Choroid plexus epithelial cell (primary cell): Measurements from ENCODE around the gene PARVB.
A peak's percentile ranks its signal among the peaks of the same experiment; 100 is the strongest.

Experiments used
- DNase-seq: peaks from one replicate; pipeline ENCODE4 v3.0.0-alpha.2; 2010; ENCODE audit warnings: low read depth
- H3K4me3 ChIP-seq: 2 replicates; pipeline ENCODE4 v1.5.1; 2011; ENCODE audit warnings: low read depth, mild to moderate bottlenecking, control low read depth, low read length, moderate library complexity
- TF ChIP-seq, protein P1 (sequence below): conservative IDR thresholded peaks from 2 replicates; pipeline ENCODE4 v1.5.1; 2011; ENCODE audit warnings: low read depth, mild to moderate bottlenecking, control low read depth, inconsistent platforms, low read length, moderate library complexity

PARVB gene

GRCh38 chr22:44211946-44212930 is 188.1 kb downstream of the PARVB start:
- DNase-seq = peak; percentile 6
- H3K4me3 ChIP-seq = no peak overlapping the region
- TF ChIP-seq, protein P1, sequence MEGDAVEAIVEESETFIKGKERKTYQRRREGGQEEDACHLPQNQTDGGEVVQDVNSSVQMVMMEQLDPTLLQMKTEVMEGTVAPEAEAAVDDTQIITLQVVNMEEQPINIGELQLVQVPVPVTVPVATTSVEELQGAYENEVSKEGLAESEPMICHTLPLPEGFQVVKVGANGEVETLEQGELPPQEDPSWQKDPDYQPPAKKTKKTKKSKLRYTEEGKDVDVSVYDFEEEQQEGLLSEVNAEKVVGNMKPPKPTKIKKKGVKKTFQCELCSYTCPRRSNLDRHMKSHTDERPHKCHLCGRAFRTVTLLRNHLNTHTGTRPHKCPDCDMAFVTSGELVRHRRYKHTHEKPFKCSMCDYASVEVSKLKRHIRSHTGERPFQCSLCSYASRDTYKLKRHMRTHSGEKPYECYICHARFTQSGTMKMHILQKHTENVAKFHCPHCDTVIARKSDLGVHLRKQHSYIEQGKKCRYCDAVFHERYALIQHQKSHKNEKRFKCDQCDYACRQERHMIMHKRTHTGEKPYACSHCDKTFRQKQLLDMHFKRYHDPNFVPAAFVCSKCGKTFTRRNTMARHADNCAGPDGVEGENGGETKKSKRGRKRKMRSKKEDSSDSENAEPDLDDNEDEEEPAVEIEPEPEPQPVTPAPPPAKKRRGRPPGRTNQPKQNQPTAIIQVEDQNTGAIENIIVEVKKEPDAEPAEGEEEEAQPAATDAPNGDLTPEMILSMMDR = no peak

GRCh38 chr22:44212936-44213335 is 188.8 kb downstream of the PARVB start:
- no peak overlapping the region for H3K4me3 ChIP-seq
- no peak for DNase-seq
- TF ChIP-seq, protein P1 = no peak

GRCh38 chr22:44213489-44214043 is 189.5 kb downstream of the PARVB start:
- TF ChIP-seq, protein P1 = no peak
- no peak overlapping the region for H3K4me3 ChIP-seq
- no peak for DNase-seq

DNA sequence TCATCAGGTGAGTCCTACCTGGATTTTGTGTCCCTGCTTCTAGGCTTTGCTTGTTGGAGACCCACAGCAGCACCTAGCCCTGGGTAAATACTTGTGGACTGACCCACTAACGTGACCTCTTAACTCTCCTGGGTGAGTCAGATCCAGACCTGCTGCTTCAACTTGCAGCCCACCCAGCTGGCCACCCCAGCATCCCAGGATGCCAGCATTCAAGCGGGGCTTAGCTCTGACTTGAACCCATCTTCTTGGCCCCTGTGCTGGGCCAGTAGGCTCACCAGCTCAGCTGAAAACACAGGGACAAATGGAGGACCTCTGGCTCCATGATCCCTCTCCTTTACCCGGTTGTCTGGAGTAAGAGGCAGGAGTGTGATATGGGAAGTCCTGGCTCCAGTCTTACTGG is 190.1 kb downstream of the PARVB start:
- no peak for DNase-seq
- TF ChIP-seq, protein P1 = no peak
- H3K4me3 ChIP-seq = no peak overlapping the region

- DNase-seq = no peak
- H3K4me3 ChIP-seq = no peak overlapping the region
- TF ChIP-seq, protein P1 = no peak
Observed at GRCh38 chr22:44214764-44215163, 190.7 kb downstream of the PARVB start.

DNA sequence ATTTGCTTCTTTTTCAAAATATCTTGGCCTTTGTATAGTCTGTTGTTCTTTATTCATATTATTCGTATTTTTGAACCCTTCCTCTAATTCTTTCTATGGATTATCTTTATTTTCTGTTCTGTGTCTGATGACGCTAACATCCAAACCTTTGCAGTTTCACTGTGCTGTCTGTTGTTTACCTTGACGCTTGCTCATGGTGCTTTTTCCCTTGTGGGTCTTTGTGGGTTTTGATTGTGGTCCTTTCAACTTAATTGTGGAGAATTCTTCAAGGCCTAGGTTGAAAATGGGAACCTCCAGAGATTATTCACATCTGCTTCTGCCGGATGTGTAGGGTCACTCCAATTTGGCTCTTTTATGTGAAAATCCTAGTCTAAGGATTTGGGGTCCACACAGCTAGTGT is 191.2 kb downstream of the PARVB start:
- no peak overlapping the region for H3K4me3 ChIP-seq
- no peak for DNase-seq
- TF ChIP-seq, protein P1 = no peak

- DNase-seq = no peak
- TF ChIP-seq, protein P1 = no peak
- no peak overlapping the region for H3K4me3 ChIP-seq
Observed at GRCh38 chr22:44217346-44217745, 193.2 kb downstream of the PARVB start.
